Neural progenitor cell (in vitro differentiated cells): ENCODE measurements around the gene TBX21.

ENCODE experiments used
- EZH2 ChIP-seq: fragments of 200-600 bp; sonication (generic); IDR thresholded peaks from 2 replicates; pipeline ENCODE4 v1.6.1; 2017; ENCODE audit warnings: antibody characterized with exemption, mild to moderate bottlenecking, moderate library complexity
- TF ChIP-seq, protein P1 (sequence below): fragments of 200-600 bp; sonication (generic); IDR thresholded peaks from 2 replicates; pipeline ENCODE4 v1.5.1; 2017; ENCODE audit warnings: antibody characterized with exemption, mild to moderate bottlenecking

DNA sequence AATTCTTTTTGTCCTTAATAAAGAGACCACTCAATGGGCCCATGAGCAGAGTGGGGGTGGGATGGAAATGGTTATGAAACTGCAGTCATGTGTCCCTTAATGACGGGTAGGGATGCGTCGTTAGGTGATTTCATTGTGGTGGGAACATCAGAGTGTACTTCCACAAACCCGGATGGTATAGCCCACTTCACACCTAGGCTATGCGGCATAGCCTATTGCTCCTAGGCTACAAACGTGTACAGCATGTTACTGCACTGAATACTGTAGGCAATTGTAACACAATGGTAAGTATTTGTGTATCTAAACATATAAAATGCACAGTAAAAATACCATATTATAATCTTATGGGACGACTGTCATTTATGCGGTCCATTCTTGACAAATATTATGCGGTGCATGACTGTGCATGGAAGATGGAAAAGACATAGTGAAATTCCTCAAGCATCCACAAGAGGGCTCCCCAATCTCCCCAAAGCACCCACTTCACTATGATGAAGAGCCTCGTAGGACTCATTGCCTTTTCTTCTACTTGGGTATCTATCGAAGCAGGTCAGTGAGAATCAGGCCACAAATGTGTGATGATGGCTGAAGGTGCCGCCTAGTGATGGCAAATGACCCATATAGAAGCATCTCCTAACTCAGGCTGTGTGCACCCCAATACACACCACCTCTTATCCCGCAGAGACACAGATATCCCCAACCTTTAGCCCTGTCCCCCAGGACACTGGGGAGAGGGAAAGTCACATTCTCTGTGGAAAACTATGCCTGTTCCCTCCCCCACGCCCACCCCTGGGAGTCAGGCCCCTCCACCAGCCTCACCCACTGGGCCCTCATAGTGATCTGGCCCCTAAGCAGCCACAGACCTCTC, 43.5 kb downstream of the TBX21 start:
- TF ChIP-seq, protein P1, sequence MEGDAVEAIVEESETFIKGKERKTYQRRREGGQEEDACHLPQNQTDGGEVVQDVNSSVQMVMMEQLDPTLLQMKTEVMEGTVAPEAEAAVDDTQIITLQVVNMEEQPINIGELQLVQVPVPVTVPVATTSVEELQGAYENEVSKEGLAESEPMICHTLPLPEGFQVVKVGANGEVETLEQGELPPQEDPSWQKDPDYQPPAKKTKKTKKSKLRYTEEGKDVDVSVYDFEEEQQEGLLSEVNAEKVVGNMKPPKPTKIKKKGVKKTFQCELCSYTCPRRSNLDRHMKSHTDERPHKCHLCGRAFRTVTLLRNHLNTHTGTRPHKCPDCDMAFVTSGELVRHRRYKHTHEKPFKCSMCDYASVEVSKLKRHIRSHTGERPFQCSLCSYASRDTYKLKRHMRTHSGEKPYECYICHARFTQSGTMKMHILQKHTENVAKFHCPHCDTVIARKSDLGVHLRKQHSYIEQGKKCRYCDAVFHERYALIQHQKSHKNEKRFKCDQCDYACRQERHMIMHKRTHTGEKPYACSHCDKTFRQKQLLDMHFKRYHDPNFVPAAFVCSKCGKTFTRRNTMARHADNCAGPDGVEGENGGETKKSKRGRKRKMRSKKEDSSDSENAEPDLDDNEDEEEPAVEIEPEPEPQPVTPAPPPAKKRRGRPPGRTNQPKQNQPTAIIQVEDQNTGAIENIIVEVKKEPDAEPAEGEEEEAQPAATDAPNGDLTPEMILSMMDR = peak; percentile 70
- no peak for TF ChIP-seq EZH2
